ENCODE results near the gene AMOTL2.

Gene AMOTL2

DNA sequence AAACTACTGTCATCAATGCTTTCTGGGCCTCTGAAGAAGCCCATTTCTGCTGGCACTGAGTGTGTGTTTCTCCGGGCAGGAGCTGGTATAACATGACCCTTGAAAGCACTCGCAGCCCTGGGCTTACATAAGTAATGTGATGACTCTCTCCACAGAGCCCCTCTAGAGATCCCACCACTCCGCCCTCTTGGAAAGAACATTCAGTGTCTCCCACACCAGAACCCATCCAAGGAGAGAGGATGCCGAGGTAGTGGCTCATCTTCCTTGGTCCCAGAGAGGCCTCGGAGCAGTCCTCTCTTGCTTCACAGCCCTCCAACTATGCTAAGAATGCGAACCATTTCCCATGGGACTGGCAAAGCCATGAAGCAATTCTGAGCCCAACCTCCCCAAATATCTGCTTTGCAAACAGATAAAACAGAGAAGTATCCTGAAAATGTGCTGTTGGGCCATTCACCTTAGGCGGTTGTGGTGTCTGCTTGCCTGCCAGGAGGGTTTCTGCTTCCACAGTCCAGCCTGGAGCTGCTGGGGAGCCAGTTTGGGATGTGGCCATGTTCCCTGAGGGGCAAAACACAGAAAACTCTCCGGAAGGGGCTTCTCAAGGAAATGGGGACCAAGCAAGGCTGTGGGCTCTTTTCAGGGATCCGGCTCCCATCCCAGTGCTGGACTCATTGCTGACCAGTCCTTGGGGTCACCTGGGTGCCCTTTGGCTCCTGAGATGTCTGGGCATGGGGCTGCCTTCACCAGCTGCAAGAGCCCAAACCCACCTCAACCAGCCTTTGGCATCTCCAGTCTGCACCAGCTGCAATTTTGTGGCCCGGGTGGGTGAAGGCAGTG lies 47.3 kb downstream of the AMOTL2 start:
- Mint-ChIP-seq H3K4me3 (no peak overlapping the region), H3K36me3 (ENCODE audit: low read depth) (no peaks in the 10 kb centered on the region), H3K9me3 (no peaks in the 10 kb centered on the region), H3K4me1 (peaks cover 54% of the 10 kb centered on the region), H3K27me3 (ENCODE audit: low read depth) (peaks cover 3% of the 10 kb centered on the region), H3K27ac (peak overlapping the region; percentile 73 to 86 (median 80))
- TF ChIP-seq, protein P1, sequence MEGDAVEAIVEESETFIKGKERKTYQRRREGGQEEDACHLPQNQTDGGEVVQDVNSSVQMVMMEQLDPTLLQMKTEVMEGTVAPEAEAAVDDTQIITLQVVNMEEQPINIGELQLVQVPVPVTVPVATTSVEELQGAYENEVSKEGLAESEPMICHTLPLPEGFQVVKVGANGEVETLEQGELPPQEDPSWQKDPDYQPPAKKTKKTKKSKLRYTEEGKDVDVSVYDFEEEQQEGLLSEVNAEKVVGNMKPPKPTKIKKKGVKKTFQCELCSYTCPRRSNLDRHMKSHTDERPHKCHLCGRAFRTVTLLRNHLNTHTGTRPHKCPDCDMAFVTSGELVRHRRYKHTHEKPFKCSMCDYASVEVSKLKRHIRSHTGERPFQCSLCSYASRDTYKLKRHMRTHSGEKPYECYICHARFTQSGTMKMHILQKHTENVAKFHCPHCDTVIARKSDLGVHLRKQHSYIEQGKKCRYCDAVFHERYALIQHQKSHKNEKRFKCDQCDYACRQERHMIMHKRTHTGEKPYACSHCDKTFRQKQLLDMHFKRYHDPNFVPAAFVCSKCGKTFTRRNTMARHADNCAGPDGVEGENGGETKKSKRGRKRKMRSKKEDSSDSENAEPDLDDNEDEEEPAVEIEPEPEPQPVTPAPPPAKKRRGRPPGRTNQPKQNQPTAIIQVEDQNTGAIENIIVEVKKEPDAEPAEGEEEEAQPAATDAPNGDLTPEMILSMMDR (IDR thresholded peaks at IDR 0.05; ENCODE audit: unreplicated experiment in 3 of 3): no peak

DNA sequence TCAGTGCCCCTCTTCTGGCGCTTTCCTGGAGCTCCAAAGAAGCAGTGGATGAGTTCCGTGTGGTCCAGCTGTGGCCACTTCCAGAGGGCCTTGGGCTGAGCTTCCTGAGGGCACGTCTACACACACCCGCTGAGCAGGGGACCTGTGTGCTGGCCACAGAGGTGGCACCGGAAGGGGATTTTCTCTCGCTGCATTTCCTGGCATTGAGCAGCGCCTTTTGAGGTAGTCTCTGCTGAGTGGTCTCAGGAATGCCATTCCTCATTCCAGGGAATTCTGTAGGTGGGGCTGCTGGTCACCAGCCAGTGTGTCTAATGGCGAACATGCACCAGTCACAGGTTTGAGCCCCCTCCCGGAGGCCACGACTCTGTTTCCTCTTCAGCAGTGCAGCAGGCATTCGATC lies 48.1 kb downstream of the AMOTL2 start:
- H3K4me3 Mint-ChIP-seq: no peak overlapping the region
- no peaks in the 10 kb centered on the region for H3K36me3 Mint-ChIP-seq (ENCODE audit: low read depth)
- H3K27me3 Mint-ChIP-seq (ENCODE audit: low read depth): peaks cover 3% of the 10 kb centered on the region
- peaks cover 46% of the 10 kb centered on the region for H3K4me1 Mint-ChIP-seq
- H3K9me3 Mint-ChIP-seq: no peaks in the 10 kb centered on the region
- TF ChIP-seq, protein P1 (IDR thresholded peaks at IDR 0.05; ENCODE audit: unreplicated experiment in 3 of 3): no peak
- H3K27ac Mint-ChIP-seq: peak overlapping the region; percentile 30 to 73 (median 61)

DNA sequence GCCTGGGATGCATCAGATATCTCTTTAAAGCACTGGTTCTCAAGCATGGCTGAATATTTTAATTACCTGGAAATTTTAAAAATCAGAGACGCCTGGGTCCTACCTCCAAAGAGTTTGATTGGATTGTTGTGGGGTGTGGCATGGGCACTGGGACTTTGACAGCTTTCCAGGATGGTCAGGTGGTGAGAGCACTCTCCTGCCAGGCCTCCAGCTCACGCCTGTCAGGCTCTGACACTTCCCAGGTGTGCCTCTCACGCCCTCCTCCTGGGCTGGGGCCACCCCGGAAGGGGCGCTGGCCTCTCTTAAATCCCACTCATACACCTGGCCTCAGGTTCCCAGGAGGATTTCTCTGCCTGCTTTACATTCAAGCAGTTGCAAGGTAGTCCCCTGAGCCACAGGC lies 48.5 kb downstream of the AMOTL2 start:
- H3K4me3 Mint-ChIP-seq: no peak overlapping the region
- TF ChIP-seq, protein P1 (IDR thresholded peaks at IDR 0.05; ENCODE audit: unreplicated experiment in 3 of 3): no peak
- peaks cover 3% of the 10 kb centered on the region for H3K27me3 Mint-ChIP-seq (ENCODE audit: low read depth)
- no peaks in the 10 kb centered on the region for H3K36me3 Mint-ChIP-seq (ENCODE audit: low read depth)
- peak overlapping the region; percentile 58 to 73 (median 66) for H3K27ac Mint-ChIP-seq
- peaks cover 42% of the 10 kb centered on the region for H3K4me1 Mint-ChIP-seq
- no peaks in the 10 kb centered on the region for H3K9me3 Mint-ChIP-seq

DNA sequence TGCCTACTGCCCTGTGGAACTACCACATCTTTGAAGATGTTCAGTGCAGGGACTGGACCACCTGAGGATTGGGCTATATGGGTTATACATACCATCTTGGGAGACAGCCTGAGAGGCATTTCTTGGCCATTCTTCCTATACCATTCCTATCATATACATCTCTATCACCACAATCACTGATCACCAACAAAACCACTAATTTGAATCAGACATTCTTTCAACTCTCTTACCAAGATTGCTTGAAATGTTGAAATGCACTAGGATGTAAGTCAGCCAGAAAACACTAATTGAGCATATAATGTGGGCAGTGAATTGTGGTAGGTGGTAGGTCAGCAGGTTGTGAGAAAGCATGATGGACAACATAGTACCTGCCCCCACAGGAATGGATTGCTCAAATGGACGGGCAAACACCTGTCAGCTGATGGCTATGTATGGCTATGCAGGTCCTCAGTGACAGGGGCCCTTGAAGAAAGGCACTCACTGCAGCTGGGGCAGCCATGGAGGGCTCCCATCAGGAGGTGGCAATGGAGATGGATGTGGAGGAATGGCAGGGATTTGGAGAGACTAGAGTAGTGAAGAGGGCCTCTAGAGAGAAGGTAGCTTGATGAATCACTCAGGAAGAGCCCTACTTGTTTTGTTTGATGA lies 49.1 kb downstream of the AMOTL2 start:
- H3K36me3 Mint-ChIP-seq (ENCODE audit: low read depth): no peaks in the 10 kb centered on the region
- H3K27ac Mint-ChIP-seq: peak overlapping the region; percentile 55 to 66 (median 58)
- no peaks in the 10 kb centered on the region for H3K9me3 Mint-ChIP-seq
- H3K4me3 Mint-ChIP-seq: no peak overlapping the region
- H3K4me1 Mint-ChIP-seq: peaks cover 37% of the 10 kb centered on the region
- TF ChIP-seq, protein P1 (IDR thresholded peaks at IDR 0.05; ENCODE audit: unreplicated experiment in 3 of 3): no peak
- peaks cover 3% of the 10 kb centered on the region for H3K27me3 Mint-ChIP-seq (ENCODE audit: low read depth)

DNA sequence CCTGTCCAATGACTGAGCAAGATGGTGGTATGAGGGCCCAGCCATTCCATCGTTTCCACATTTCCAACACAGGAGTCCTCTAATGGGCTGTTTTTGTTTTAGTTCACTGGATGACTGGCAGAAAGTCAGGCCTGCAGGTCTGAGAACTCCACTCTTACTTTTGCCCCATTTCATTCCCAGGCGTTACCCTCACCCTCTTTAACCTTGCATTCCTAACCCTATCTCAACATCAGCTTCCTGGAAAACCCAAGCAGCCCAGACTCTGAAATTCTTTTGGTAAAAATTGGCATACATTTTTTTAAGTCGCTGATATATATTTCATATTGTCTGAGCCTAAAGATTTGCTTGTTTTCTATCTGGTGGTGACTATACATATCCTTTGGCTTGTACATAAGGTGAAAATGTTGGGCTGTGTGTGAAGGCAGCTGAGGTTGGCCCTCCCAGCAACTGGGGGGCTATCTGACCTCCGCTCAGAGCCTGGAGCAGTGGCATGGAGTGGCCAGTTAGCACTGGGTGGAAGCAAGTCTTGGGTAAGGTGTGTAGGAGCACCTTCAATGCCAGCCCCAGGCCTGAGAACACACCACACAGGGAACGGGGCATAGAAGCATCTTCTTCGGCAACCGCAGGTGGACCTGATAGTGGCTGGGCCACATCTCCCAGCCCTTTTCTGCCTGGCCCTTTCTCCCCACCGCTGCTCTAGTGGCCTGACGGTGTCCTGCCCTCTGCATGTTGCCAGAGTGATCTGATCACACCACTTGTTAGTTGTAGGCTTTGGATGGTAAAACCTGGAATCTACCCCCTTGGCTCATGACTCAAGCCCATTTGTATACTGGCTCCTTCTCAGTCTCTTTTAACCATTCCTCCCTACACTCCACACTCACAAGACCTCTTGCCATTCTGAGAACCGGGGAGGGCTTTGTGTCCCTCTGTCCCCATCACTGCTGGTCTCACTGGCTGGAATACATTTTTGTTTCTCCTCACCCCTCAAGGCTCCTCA lies 50.0 kb downstream of the AMOTL2 start:
- no peaks in the 10 kb centered on the region for H3K9me3 Mint-ChIP-seq
- peaks cover 36% of the 10 kb centered on the region for H3K4me1 Mint-ChIP-seq
- peak overlapping the region in 1 of 3 experiments; percentile 55 for H3K27ac Mint-ChIP-seq
- TF ChIP-seq, protein P1 (IDR thresholded peaks at IDR 0.05; ENCODE audit: unreplicated experiment in 3 of 3): no peak
- peaks cover 3% of the 10 kb centered on the region for H3K27me3 Mint-ChIP-seq (ENCODE audit: low read depth)
- no peaks in the 10 kb centered on the region for H3K36me3 Mint-ChIP-seq (ENCODE audit: low read depth)
- no peak overlapping the region for H3K4me3 Mint-ChIP-seq
